HG03025 (cell line): ENCODE results near the gene CARM1.
"Not testable (repeated sequence)": the region's sequence is repeated elsewhere in the genome, so short reads cannot be mapped to it uniquely, and the experiment has no call there.

Experiments used
- ATAC-seq: cut with Tn5 transposase; IDR thresholded peaks from one replicate; pipeline ENCODE4 v1.9.1; 2021; ENCODE audit warnings: mild to moderate bottlenecking, moderate library complexity; ENCODE audit not compliant: unreplicated experiment, low FRiP score

Gene CARM1

DNA sequence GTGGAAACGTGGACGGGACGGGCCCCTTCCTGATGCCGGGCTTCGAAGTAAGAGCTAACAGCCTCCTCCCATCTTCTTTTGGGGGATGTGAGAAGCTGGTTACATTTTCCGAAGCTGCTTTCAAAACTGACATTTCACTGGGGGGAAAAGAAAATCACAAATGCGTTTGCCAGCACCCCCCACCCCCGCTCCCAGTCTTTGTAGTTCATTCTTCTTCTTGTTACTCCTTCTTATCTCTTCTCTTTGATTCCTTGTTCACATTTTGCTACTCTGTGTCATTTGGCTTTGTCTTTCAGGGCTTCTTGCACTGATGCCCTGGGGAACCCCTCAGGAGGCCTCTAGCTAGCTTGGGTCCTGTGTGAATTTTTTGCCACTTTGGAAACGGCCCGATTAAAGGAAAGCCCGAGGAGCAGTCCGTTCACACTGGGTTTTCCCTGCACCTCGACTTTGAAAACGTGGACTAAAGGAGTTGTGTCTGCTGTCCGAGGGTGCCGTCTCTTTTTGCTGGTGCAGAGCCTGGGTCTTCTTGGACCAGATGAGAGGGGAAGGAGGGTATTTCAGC lies 1.3 kb downstream of the CARM1 start:
- ATAC-seq, result no peak

DNA sequence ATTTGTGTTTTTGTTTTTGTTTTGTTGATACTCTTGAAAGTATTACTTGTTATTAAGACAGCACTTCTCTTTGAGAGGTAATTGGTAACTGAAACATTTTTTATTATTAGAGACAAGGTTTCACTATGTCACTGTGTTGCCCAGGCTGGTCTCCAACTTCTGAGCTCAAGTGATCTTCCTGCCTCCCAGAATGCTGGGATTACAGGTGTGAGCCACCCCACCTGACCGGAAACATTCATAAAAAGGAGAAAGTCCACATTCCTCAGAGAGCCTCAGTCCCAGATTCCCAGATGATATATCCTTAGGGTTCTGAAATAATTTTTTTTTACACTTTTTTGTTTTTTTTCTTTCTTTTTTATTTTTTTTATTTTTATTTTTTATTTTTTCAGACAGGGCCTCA lies 2.7 kb downstream of the CARM1 start:
- ATAC-seq, result no peak

DNA sequence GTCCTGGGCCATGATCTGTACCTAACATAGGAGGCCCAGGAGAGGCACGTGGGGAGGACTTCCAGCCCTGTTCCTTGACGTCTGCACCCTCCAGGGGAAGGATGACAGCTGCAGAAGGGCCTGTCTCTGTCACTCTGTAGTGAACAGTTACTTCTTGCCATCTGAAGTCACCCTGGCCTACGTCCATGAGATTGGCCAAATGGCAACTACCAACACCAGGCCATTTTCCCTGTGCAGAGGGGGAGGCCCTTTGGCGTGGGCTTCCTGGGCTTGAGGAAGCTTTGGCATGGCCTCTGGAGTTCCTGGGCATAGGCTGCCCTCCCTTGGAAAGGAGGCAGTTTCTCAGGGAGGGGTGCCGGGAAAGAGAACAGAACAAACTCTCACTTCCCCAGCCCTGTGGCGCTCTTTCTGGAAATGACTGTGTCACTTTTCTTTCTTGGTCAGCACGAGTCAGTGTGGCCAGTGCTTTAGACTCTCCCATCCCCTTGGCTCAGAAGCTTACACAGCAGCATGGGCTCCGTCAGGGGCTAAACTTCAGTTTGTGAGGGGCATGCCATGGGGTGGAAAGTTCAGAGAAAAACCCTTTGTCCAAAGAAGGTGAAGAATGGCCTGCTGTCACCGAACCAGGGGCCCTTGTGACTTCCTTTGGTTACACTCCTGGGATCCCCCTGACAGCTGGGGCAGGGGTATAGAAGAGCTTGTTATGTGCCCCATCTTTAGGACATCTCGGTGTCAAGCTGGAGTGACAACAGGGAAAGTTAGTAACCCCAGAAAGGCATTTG lies 5.3 kb downstream of the CARM1 start:
- ATAC-seq, result no peak

DNA sequence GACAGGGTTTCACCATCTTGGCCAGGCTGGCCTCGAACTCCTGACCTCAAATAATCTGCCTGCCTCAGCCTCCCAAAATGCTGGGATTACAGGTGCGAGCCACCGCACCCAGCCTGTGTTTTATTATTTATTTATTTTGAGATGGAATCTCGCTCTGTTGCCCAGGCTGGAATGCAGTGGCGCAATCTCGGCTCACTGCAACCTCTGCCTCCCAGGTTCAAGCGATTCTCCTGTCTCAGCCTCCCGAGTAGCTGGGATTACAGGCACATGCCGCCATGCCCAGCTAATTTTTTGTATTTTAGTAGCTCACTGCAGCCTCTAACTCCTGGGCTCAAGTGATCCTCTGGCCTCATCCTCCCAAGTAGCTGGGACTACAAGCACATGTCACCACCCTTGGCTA lies 6.3 kb downstream of the CARM1 start:
- not testable (repeated sequence) for ATAC-seq

DNA sequence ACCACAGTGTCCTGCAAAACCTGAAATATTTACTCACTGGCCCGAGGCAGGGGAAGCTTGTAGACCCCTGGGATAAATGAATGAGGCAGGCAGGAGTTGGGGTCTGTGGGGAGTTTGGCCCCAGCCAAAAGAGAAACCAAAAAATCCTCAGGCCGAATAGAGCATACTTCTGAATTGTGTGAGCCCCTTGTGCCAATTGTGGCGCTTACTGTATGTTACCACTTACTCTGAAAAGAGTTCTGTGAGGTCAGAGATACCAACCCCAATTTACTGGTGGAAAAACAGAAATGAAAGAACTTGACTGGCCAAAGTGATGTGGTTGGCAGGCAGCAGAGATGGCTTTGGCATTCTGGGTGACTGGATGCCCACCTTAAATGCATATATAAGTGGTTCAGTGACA lies 6.9 kb downstream of the CARM1 start:
- no peak for ATAC-seq

DNA sequence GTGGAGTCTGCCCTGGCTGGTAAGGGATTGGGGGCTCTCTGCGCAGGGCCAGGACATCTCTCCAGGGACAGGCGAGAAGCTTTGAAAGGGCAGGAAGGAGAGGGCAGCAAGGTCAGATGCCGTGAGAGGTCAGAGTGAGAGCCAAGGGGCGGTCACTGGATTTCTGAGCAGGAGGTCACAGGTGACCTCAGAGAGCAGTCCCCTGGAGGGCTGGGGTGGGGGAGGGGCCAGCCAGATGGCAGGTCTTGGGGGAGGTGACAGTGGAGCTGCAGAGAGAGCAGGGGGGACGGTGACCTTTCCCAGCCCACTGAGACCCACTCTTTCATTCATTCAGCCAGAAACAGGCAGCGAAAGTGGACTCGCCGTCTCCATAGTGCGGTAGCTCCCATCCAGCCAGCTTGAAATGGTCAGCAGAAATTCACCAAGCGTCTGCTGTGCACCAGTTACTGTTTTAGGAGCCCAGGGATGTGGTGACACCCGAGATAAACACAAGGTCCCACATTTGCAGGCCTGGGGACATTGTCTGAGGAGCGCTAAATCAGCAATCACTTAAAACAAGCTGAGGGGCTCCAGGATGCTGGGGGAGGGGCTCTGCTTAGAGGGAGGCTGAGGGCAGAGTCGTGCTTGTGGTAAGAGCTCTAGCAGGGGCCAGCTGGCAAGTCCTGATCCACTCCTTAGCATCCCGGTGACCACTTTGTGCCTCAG lies 10.2 kb downstream of the CARM1 start:
- ATAC-seq, result no peak

DNA sequence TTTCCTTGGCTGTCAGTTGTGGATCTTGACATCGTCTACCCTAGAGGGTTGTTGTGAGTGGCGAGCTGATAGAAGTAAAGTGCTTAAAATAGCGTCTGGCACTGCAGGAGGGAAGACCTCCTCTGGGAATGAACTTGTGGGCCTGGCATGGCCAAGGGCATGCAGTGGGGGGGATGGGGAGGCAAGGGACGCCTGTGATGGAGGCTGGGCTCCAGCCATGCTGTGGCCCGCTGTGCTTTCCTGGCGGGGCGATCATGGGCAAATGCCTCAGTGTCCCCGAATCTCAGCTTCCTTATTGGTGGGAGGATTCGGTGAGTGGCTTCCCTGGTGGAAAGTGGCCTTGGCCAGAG lies 10.7 kb downstream of the CARM1 start:
- no peak for ATAC-seq

DNA sequence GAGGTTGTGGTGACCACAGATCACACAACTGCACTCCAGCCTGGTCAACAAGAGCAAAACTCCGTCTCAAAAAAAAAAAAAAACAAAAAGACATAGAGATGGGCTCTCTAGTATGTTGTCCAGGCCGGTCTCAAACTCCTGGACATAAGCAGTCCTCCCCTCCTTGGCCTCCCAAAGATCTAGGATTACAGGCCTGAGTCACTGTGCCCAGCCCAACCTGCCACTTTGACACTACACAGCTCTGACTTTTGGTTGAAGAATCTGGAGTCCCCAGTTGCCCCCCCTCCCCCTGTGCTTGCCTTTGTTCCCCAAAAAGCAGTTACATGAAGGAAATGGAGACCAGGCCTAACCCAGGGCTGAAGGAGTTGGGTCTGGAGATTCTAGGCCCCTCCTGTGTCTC lies 12.9 kb downstream of the CARM1 start:
- no peak for ATAC-seq

DNA sequence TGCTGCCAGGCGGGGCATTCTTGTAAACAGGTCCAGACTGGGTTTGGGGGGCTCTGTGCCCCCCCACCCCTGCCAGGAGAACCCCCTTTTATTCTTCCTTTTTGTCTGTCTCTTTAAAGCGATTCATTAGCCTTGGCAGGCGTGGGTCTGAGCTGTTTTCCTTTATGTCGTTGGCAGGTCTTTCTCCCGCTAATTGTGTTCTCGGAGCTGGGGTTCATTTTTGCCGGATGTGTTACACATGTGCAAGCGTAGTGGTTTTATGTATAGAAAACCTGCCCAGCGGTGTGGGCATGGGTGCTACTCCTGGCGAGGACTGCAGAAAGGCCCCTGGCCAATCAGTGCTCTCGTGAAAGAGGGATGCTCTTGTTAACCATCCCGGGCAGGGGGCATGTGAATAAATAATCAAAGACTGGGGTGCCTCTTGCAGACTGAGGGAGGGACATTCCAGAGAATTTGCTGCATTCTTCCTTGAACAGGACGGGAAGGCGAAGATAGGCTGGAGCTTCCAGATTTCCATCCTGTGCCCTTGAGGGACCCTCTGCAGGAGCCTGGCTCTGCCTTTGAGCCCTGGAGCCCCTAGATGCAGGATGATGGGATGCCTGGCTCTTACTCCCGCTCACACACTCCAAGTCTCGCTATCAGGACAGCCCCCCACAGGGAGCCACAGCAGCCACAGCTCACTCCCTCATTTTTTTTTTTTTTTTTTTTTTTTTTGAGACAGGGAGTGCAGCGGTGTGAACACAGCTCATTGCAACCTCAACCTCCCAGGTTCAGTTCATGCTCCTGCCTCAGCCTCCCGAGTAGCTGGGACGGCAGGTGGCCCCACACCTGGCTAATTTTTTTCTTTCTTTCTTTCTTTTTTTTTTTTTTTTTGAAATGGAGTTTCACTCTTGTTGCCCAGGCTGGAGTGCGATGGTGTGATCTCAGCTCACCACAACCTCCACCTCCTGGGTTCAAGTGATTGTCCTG lies 14.1 kb downstream of the CARM1 start:
- ATAC-seq, result no peak

DNA sequence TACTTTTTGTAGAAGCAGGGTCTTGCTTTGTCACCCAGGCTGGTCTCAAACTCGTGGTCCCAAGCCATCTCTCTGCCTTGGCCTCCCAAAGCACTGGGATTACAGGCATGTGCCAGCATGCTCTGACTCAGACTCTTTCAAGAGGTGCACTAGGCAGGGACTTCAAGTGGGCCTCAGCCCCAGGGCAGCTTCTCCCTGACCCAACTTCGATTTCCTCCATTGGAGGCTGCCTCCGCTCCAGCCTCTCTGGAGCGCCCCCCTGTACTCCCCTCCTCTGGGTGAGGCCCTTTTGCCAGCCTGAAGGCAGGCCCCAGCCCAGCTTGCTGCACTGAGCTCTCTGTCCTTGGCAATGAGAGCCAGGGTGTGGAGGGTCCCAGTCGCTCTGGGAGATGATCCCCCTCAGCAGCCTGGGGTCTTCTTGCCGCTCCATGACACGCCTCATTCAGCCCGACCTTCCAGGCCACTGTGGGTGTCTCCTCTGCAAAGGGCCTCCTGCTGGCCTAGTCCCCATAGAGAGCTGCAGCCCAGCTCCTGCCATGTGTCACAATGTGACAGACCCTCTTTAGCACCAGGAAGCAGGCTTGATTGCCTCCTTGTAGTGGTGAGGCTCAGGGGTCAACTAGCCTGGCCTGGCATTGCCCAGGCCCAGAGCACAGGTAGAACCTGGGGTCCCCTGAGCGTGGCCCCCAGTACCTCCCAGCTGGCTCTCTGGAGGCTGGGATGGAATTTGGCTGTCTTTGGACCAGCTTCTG lies 16.4 kb downstream of the CARM1 start:
- ATAC-seq, result no peak

DNA sequence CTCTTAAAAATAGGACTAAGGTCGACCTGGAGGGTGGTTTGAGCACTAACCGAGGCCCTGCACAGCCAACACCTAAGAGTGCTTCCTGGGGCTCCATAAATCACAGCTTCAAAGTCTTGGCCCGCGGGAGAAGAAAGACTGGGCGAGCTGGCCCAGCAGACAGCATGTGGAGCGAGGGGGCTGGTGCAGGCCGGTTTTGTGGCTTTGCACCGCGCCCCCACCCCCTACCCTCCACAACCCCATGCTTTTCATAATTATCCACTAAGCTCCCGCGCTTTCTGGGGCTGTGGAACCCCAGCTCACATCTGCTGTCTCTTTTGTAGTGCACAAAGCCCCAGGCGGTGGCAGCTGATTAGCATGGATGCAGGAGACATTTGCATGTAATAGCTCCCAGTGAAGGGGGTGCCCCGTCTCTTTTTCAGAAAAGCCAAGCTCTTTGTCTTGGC lies 17.1 kb downstream of the CARM1 start:
- ATAC-seq, result no peak

DNA sequence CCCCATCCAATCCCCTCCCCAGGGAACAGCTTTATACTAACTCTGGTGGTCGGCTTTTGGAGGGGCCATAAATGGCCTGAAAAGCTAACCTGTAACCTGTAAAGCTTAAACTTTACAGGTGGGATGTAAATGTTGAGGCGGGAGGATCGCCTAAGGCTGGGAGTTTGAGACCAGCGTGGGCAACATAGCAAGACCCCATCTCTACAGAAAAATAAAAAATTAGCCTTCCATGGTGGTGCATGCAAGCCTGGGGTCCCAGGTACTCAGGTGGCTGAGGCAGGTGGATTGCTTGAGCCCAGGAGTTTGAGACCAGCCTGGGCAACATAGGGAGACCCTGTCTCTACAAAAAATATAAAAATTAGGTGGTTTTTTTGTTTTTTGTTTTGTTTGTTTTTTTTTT lies 18.5 kb downstream of the CARM1 start:
- ATAC-seq, result no peak

DNA sequence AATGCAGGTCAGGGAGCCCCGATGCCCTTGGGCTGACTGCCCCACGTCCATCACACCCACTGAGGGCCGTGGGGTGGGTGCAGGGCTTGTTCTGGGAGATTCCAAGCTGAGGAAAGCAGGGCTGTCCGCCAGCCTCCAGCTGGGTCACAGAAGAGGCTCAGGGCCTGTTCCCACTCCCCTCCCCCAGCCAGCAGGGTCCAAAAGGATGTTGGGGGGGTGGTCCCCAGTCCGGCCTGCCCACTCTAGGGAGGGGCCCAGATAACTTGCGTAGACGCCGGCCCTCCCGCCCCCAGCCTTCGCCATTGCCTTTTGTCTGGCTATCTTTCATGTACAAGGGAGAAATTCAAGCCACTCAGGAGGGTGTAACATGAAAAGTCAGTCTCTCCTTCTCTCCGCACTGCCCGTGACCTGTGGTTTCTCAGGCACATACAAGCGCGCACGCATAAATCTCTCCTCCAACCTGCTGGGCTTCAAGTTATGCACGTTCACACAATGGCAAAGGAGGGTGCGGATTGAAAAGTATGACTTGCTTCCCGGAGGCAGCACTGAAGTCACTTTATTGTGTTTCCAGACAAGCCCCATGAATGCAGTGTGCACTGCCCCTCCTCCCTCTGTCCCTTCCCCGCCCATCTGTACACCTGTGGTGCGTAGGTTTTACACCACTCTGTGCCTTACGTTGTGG lies 20.2 kb downstream of the CARM1 start:
- no peak for ATAC-seq

DNA sequence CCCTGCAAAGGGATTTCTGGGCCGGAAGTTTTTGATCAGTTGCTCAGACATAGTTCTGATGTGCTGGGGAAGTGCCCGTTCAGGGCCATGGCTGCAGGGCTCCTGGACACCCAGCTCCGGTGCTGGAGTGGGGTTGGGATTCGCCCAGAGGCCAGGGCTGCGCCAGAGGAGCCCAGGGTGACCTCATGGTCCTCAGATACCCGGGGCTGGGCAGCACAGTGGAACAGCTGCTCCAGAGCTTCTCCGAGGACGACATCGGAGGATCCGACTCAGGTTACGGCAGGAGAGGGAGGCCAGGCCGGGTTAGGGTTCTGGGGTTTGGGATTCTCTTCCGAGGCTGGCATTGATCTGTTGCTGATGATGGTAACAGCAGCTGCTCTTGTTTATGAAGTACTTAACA lies 20.9 kb downstream of the CARM1 start:
- ATAC-seq, result no peak

DNA sequence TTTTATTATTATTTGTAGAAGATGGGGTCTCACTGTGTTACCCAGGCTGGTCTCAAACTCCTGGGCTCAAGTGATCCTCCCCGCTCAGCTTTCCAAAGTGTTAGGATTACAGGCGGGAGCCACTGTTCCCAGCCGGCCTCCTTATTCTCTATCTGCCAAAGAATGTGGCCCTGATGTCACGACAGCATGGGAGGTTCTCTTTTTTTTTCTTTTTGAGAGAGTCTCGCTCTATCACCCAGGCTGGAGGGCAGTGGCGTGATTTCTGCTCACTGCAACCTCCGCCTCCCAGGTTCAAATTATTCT lies 23.5 kb downstream of the CARM1 start:
- no peak for ATAC-seq

DNA sequence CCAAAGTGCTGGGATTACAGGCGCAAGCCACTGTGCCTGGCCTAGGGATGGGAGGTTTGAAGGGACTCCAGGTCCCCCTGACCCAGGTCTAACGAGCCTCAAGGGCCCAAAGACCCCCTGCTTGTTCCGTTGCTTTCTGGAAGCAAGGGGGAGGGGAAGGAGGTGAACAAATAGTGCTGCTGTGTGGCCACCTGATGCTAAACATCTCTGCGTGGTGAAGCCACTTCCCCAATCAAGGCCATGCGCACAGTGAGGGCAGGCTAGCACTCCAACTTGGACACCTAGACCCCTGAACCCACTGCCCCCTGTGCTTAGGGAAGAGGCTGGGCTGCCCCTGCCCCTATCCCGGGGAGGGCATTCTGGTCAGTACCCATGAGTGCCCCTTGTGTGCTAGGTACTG lies 24.0 kb downstream of the CARM1 start:
- no peak for ATAC-seq

DNA sequence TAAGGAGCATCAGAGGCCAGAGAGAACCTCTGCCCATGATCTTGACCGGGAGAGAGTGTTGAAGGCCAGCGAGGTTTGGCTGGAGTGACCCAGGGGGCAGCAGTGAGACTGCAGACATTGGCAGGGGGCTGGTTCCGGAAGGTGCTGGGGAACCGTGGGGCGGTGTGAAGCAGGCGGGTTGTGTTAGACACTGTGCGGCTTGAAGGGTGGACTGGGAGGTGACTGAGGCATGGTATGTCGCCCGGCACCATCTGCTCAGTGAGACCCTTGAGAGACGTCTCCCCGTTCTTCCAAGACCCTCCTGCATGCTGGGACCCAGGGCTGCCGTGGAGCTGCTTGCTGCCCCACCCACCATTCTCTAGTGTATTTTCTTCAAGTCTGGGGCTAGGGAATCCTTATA lies 24.6 kb downstream of the CARM1 start:
- no peak for ATAC-seq

DNA sequence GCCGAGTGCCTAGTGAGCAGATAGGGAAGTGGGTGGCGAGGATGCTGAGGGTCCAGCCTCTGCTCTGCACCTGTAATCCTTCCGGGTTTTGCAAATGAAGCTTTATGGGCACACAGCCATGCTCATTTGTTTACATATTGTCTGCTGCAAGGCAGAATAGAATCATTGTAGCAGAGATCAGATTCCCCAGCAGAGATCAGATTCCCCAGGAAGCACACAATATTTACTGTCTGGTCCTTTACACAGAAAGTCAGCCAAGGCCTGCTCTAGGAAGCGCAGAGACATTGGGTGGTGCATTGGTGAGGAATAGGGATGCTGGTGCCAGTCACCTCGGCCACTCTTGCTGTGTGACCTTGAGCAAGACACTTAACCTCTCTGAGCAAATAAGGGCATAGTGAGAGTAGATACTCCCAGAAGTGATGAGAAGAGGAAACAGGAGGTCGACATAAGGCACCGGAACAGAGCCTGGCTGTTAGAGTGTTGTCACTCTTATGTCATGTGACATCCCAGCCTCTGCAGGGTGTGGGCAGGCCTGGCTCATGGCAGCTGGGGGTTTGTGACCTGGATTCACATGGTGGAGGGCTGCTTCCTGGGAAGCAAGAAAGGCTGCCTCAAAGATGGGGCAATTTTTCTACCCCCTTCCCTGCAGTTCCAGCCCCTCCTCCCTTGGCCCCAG lies 25.6 kb downstream of the CARM1 start:
- no peak for ATAC-seq

DNA sequence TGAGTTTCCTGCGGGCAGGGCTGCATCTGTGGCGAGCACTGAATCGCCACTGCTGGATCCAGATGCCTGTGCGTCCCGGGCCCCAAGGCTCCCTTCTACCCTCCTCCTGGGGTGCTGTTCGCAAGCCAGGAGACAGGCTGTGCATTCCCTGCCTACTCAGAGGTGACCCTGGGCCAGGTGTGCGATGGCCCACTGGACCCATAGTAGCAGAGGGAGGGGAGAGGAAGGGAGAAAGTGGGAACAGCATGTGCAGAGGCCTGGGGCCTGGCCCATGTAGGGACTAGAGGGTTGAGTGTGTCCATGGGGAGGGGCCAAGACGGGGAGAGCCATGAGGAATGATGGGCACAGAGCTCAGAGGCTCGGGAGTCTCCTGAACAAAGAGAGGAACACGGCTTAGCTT lies 27.3 kb downstream of the CARM1 start:
- no peak for ATAC-seq
